ENCODE results near the gene BANF2. TPM values are rescaled to one million over a fixed set of nuclear protein-coding genes. Genes with fewer than 3 reads are reported as not detected.
A peak's percentile ranks its signal among the peaks of the same experiment; 100 is the strongest.

BANF2 gene
- total RNA-seq, 2 donors from 2014 or later = 1.9 TPM; not detected in 1

DNA sequence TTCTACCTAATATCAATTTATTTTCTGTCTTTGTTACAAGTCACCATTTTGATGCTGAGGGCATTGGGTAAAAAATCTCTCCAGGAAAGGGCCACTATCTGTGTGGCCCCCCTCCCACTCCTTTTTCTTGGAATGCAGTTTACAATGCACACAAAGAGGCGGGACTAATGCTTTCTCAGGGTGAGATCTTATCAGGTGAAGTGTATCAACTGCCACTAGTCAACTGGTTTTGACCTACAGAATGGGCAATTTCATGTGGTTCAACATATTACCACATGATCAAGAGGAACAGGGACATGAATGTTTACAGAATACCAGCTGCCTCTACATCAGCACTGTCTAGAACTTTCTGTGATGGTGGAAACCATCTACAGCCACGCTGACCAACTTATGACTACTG lies 21.5 kb upstream of the BANF2 start:
- intact Hi-C loops (cut with DNase I) = no loop called here
- Histone ChIP-seq H3K27ac (no peak overlapping the region), H3K4me1 (replicated peaks) (peaks cover 4% of the 10 kb centered on the region), H3K27me3 (replicated peaks; ENCODE audit: insufficient read depth) (no peaks in the 10 kb centered on the region), H3K4me3 (no peak overlapping the region), H3K9me3 (no peaks in the 10 kb centered on the region), H3K36me3 (no peaks in the 10 kb centered on the region)
- no peak for TF ChIP-seq POLR2A (IDR thresholded peaks at IDR 0.05)
- TF ChIP-seq POLR2AphosphoS5 (IDR thresholded peaks at IDR 0.05) = no peak
- no peak for TF ChIP-seq CTCF (IDR thresholded peaks at IDR 0.05)
- no peak for DNase-seq (ENCODE audit: low spot score)
- WGBS = 53% methylated on average over 2 of the region's 2 CpGs

DNA sequence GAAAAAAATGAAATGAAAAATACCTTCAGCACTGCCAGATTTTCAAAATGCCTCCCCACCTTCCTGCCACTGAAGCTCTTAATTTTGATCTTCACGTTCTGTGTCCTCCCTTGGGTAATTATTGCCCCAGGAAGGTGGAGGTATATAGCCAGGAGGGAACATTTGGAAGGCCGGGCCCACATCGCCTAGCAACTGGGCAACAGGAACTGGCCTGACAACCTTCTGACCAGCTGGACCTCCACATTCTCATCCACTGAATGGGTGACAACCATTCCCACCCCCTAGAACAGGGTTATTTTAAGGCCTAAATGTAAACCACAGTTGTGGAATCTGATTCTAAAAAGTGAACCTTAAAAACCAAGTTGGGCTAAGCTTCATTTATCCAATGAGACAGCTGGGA lies 20.9 kb upstream of the BANF2 start:
- 81% methylated on average over 3 of the region's 3 CpGs for WGBS

GRCh38 chr20:17679941-17680835 lies 19.6 kb upstream of the BANF2 start:
- no peak for TF ChIP-seq CTCF (IDR thresholded peaks at IDR 0.05)
- no peak for TF ChIP-seq POLR2AphosphoS5 (IDR thresholded peaks at IDR 0.05)
- TF ChIP-seq POLR2A (IDR thresholded peaks at IDR 0.05) = no peak
- intact Hi-C loops (cut with DNase I) = loop anchor here (2.0 to 10.0 kb wide), 5 partner anchors 125 to 455 kb away; partner anchors contain the start of genes BFSP1, KAT14 and PET117
- no peak for DNase-seq (ENCODE audit: low spot score)
- no peaks in the 10 kb centered on the region for H3K27me3 ChIP-seq (replicated peaks; ENCODE audit: insufficient read depth)
- H3K9me3 ChIP-seq = no peaks in the 10 kb centered on the region
- H3K4me3 ChIP-seq = peak overlapping the region; percentile 85 to 88
- H3K4me1 ChIP-seq (replicated peaks) = peaks cover 6% of the 10 kb centered on the region
- 11% methylated on average over 27 of the region's 27 CpGs for WGBS
- no peaks in the 10 kb centered on the region for H3K36me3 ChIP-seq
- H3K27ac ChIP-seq = peak overlapping the region; percentile 86 to 91

More for the DNA sequence above, 20.9 kb upstream of the BANF2 start:
- no peak for DNase-seq (ENCODE audit: low spot score)
- intact Hi-C loops (cut with DNase I) = no loop called here
- peak overlapping the region in 1 of 2 donors; percentile 91 for H3K27ac ChIP-seq
- no peaks in the 10 kb centered on the region for H3K9me3 ChIP-seq
- H3K27me3 ChIP-seq (replicated peaks; ENCODE audit: insufficient read depth) = no peaks in the 10 kb centered on the region
- no peak overlapping the region for H3K4me3 ChIP-seq
- H3K36me3 ChIP-seq = no peaks in the 10 kb centered on the region
- no peak for TF ChIP-seq CTCF (IDR thresholded peaks at IDR 0.05)
- H3K4me1 ChIP-seq (replicated peaks) = peaks cover 4% of the 10 kb centered on the region

- TF ChIP-seq CTCF (IDR thresholded peaks at IDR 0.05) = peak; percentile 42 to 94 (median 89)
- TF ChIP-seq POLR2AphosphoS5 (IDR thresholded peaks at IDR 0.05) = no peak
- no peak for TF ChIP-seq POLR2A (IDR thresholded peaks at IDR 0.05)
- H3K27me3 ChIP-seq (replicated peaks; ENCODE audit: insufficient read depth) = no peaks in the 10 kb centered on the region
- no peaks in the 10 kb centered on the region for H3K36me3 ChIP-seq
- DNase-seq (ENCODE audit: low spot score) = peak; percentile 73
- intact Hi-C loops (cut with DNase I) = loop anchor here (2.0 to 10.0 kb wide), 5 partner anchors 124 to 454 kb away; partner anchors contain the start of genes BFSP1, KAT14 and PET117
- H3K4me3 ChIP-seq = peak overlapping the region; percentile 85 to 88
- H3K27ac ChIP-seq = peak overlapping the region; percentile 86 to 91
- peaks cover 2% of the 10 kb centered on the region for H3K4me1 ChIP-seq (replicated peaks)
- whole genome bisulfite sequencing = under 1% methylated on average over 63 of the region's 110 CpGs
- H3K9me3 ChIP-seq = no peaks in the 10 kb centered on the region
Measured at GRCh38 chr20:17680836-17681725, 18.7 kb upstream of the BANF2 start.

All from prostate gland (tissue), 2 donors.